ENCODE data around the gene NXF1.
"Not testable (repeated sequence)": the region's sequence is repeated elsewhere in the genome, so short reads cannot be mapped to it uniquely, and the experiment has no call there.

Gene NXF1

GRCh38 chr11:62805076-62805892 lies at the start of gene NXF1:
Gene NXF1 (minus strand): TSS chr11:62805440. CDS start chr11:62805356, 84 bp downstream.
- peak; percentile 87 for DNase-seq (ENCODE audit: low spot score)

- DNase-seq (ENCODE audit: low spot score) = no peak
These were observed 49.0 kb upstream of the NXF1 start for GRCh38 chr11:62854013-62854824.

- DNase-seq (ENCODE audit: low spot score) = no peak
These were observed 48.2 kb upstream of the NXF1 start for GRCh38 chr11:62853279-62853965.

GRCh38 chr11:62852523-62853188 lies 47.4 kb upstream of the NXF1 start:
- DNase-seq (ENCODE audit: low spot score) = no peak

- no peak for DNase-seq (ENCODE audit: low spot score)
These were observed 46.7 kb upstream of the NXF1 start for GRCh38 chr11:62851807-62852522.

GRCh38 chr11:62850911-62851806 lies 45.9 kb upstream of the NXF1 start:
- no peak for DNase-seq (ENCODE audit: low spot score)

- DNase-seq (ENCODE audit: low spot score) = no peak
These were observed 42.6 kb upstream of the NXF1 start for GRCh38 chr11:62847767-62848314.

- DNase-seq (ENCODE audit: low spot score) = no peak
These were observed 40.9 kb upstream of the NXF1 start for GRCh38 chr11:62846177-62846576.

- no peak for DNase-seq (ENCODE audit: low spot score)
These were observed 38.9 kb upstream of the NXF1 start for GRCh38 chr11:62844154-62844553.

- no peak for DNase-seq (ENCODE audit: low spot score)
These were observed 38.2 kb upstream of the NXF1 start for GRCh38 chr11:62843466-62843865.

GRCh38 chr11:62842891-62843290 lies 37.7 kb upstream of the NXF1 start:
- DNase-seq (ENCODE audit: low spot score) = not testable (repeated sequence)

GRCh38 chr11:62842171-62842741 lies 37.0 kb upstream of the NXF1 start:
- no peak for DNase-seq (ENCODE audit: low spot score)

- peak; percentile 78 for DNase-seq (ENCODE audit: low spot score)
These were observed 36.3 kb upstream of the NXF1 start for GRCh38 chr11:62841361-62842170.

GRCh38 chr11:62840721-62841360 lies 35.6 kb upstream of the NXF1 start:
- not testable (repeated sequence) for DNase-seq (ENCODE audit: low spot score)

GRCh38 chr11:62839050-62839945 lies 34.1 kb upstream of the NXF1 start, which contains the start of gene WDR74:
Gene WDR74 (minus strand): TSS chr11:62839590. CDS start chr11:62839570, 20 bp downstream.
- DNase-seq (ENCODE audit: low spot score) = peak; percentile 75

- no peak for DNase-seq (ENCODE audit: low spot score)
These were observed 30.1 kb upstream of the NXF1 start for GRCh38 chr11:62835336-62835735.
